ENCODE results near the gene TMEM163. TPM values are rescaled to one million over a fixed set of nuclear protein-coding genes. Genes with fewer than 3 reads are reported as not detected.

TMEM163 gene
- total RNA-seq, 4 donors from 2014 or later, result 0.27 to 4.7 (median 1.1) TPM

DNA sequence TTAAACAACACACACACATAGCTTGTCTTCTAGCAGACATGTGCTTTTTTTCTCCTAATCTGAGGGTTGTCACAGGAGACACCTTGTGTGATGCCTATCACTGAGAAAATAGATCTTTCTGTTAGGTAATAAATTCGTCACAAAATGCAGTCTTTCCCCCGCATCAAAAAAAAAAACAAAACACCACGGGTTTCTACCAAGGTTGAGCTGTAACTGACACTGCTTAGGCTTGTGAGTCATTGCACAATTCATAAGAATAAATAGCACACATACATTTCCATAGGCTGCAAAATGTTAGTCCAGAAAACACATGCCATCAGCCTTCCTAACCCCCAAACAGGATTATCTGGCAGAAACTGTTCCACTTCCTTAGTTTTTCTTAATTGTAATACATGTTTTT lies 6.5 kb downstream of the TMEM163 start:
- WGBS, 2 donors, result 49 to 64% methylated on average over 3 of the region's 3 CpGs
- no peaks in the 10 kb centered on the region for H3K9me3 ChIP-seq
- H3K27me3 ChIP-seq, result no peaks in the 10 kb centered on the region
- H3K27ac ChIP-seq, result no peak overlapping the region
- intact Hi-C loops (cut with DNase I), result no loop called here
- TF ChIP-seq POLR2A (IDR thresholded peaks at IDR 0.05), result no peak
- no peak for TF ChIP-seq CTCF (IDR thresholded peaks at IDR 0.05)
- no peaks in the 10 kb centered on the region for H3K36me3 ChIP-seq
- DNase-seq, result no peak
- H3K4me3 ChIP-seq (replicated peaks in 1 of 3), result no peak overlapping the region
- no peaks in the 10 kb centered on the region for H3K4me1 ChIP-seq

- no peak for DNase-seq
- Histone ChIP-seq H3K27me3 (no peaks in the 10 kb centered on the region), H3K4me3 (replicated peaks in 1 of 3) (no peak overlapping the region), H3K27ac (no peak overlapping the region), H3K9me3 (no peaks in the 10 kb centered on the region), H3K4me1 (no peaks in the 10 kb centered on the region), H3K36me3 (no peaks in the 10 kb centered on the region)
- TF ChIP-seq CTCF (IDR thresholded peaks at IDR 0.05) (no peak), POLR2A (IDR thresholded peaks at IDR 0.05) (no peak)
- intact Hi-C loops (cut with DNase I), result no loop called here
- WGBS, 2 donors, result 35 to 42% methylated on average over 3 of the region's 3 CpGs
These were observed 7.1 kb downstream of the TMEM163 start for GRCh38 chr2:134711692-134712091.

GRCh38 chr2:134707330-134707676 lies 11.5 kb downstream of the TMEM163 start:
- Histone ChIP-seq H3K36me3 (no peaks in the 10 kb centered on the region), H3K27me3 (no peaks in the 10 kb centered on the region), H3K4me1 (no peaks in the 10 kb centered on the region), H3K27ac (no peak overlapping the region), H3K4me3 (replicated peaks in 1 of 3) (no peak overlapping the region), H3K9me3 (no peaks in the 10 kb centered on the region)
- TF ChIP-seq CTCF (IDR thresholded peaks at IDR 0.05), result no peak
- 78 to 88% methylated on average over 5 of the region's 5 CpGs for WGBS, 2 donors
- intact Hi-C loops (cut with DNase I), result no loop called here
- DNase-seq, result no peak

DNA sequence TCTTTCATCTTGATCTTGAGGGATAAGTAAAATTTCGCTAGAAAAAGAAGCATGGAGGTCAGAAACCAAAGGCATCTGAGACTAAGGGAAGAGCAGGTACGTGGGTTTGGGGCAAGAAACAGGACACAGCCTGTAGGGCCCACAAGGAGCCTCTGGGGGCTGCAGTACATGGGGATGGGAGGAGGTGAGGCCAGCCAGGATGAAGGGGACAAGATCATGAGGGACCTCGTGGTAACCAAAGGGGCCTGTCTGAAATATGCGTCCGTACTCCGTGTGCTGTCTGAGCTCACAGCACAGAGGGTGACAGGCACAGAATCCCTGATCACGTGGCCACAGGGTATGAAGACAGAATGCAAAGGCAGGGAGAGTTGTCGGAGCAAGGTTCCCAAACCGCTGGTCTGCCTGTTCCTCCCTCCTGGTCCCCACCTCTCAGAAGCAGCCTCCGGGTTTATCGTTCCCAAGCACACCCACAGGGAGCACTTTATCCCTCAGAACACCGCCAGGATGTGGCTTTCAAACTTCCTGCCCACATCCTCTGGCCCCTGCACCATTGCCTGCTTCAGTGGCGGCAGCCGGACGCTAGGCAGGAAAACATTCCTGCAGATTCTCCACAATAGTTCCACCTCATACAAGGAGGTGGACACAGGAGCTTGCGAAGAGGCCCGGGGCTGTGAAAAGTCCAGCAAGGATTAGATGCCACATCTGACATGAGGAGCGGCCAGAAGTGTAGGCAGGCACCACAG lies 12.0 kb downstream of the TMEM163 start:
- no peak for DNase-seq
- Histone ChIP-seq H3K36me3 (no peaks in the 10 kb centered on the region), H3K27ac (no peak overlapping the region), H3K27me3 (no peaks in the 10 kb centered on the region), H3K4me1 (no peaks in the 10 kb centered on the region), H3K4me3 (replicated peaks in 1 of 3) (no peak overlapping the region), H3K9me3 (no peaks in the 10 kb centered on the region)
- WGBS, 2 donors, result 46 to 59% methylated on average over 14 to 17 of the region's 18 CpGs
- TF ChIP-seq CTCF (IDR thresholded peaks at IDR 0.05), result no peak
- no peak for TF ChIP-seq POLR2A (IDR thresholded peaks at IDR 0.05)
- intact Hi-C loops (cut with DNase I), result no loop called here

GRCh38 chr2:134705861-134706586 lies 12.8 kb downstream of the TMEM163 start:
- DNase-seq, result no peak
- Histone ChIP-seq H3K36me3 (no peaks in the 10 kb centered on the region), H3K9me3 (no peaks in the 10 kb centered on the region), H3K4me1 (no peaks in the 10 kb centered on the region), H3K4me3 (replicated peaks in 1 of 3) (no peak overlapping the region), H3K27ac (no peak overlapping the region), H3K27me3 (no peaks in the 10 kb centered on the region)
- no peak for TF ChIP-seq CTCF (IDR thresholded peaks at IDR 0.05)
- no peak for TF ChIP-seq POLR2A (IDR thresholded peaks at IDR 0.05)
- intact Hi-C loops (cut with DNase I), result no loop called here
- WGBS, 2 donors, result 57 to 60% methylated on average over 18 to 21 of the region's 21 CpGs

Measured in thyroid gland (tissue), 4 donors.